Hematopoietic multipotent progenitor cell treated with erythropoietin and hydrocortisone succinate and interleukin-3 and kit ligand, for 4 days (in vitro differentiated cells): Measurements from ENCODE around the gene OST4.

Source experiments
- DNase-seq: peaks from one replicate; pipeline ENCODE4 v3.0.0-alpha.2; 2015

Gene OST4

GRCh38 chr2:27023740-27024139 is 47.7 kb downstream of the OST4 start:
- DNase-seq: no peak

- no peak for DNase-seq
Observed at GRCh38 chr2:27021253-27022049, 50.0 kb downstream of the OST4 start.
